GM12865 (cell line): ENCODE measurements around the gene RUNX2.
A peak's percentile ranks its signal among the peaks of the same experiment; 100 is the strongest.

Source experiments
- DNase-seq: peaks from one replicate; pipeline ENCODE4 v3.0.0; 2010; ENCODE audit warnings: low read depth
- H3K4me3 ChIP-seq: 2 replicates; pipeline ENCODE4 v1.5.1; 2011; ENCODE audit warnings: mild to moderate bottlenecking, low read depth, low read length, control low read depth
- TF ChIP-seq, protein P1 (sequence below): IDR thresholded peaks from 2 replicates; pipeline ENCODE4 v1.5.1; 2011; ENCODE audit warnings: low read length, control low read depth, low read depth, inconsistent platforms; ENCODE audit not compliant: insufficient read depth; ENCODE audit errors: missing control alignments

Gene RUNX2

DNA sequence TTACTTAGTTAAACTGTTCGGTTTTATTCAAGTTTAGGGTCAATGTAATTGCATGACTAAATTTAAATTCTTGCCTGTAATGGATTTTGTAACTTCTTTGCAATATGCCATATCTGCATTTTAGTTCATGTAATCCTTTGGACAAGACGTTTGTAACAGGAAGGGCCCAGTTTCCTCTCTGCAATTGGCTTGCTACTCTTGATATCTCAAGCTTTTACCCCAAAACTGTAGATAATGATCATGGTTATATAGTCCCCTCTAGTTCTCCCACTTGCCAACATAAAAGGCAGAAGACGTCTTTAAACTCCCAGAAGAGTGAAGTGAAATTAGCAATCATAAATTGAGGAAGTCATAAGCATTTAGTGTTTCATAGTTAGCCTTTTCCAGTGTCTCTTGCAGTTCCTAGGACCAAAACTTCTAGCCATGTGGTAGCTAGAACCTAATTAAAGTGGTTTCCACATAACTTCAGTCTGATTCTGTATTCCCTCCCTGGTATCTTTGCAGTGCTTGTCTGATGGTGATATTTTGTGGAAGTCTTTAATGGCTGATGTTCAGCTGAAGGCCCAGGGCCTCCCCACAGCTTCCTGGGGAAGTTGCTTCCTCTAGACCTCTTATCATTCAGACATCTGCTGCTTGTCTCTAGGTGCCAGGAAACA is 167.4 kb downstream of the RUNX2 start:
- no peak overlapping the region for H3K4me3 ChIP-seq
- DNase-seq, result no peak

DNA sequence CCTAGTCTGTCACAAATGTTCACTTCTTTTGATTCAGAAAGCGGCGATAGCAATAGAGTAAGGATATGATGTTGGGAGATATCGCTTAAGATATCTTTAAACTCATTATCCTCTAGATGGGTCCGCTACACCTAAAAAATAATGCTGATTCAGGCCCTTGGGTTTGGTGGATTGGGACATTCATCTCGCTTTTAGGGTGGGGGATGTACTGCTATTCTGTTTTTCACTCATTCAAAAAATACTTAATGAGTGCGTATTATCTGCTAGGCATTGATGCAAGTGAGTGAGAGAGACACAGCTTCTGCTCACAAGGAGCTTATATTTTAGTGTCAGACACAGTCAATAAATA is 167.9 kb downstream of the RUNX2 start:
- no peak for DNase-seq
- no peak overlapping the region for H3K4me3 ChIP-seq
- TF ChIP-seq, protein P1, sequence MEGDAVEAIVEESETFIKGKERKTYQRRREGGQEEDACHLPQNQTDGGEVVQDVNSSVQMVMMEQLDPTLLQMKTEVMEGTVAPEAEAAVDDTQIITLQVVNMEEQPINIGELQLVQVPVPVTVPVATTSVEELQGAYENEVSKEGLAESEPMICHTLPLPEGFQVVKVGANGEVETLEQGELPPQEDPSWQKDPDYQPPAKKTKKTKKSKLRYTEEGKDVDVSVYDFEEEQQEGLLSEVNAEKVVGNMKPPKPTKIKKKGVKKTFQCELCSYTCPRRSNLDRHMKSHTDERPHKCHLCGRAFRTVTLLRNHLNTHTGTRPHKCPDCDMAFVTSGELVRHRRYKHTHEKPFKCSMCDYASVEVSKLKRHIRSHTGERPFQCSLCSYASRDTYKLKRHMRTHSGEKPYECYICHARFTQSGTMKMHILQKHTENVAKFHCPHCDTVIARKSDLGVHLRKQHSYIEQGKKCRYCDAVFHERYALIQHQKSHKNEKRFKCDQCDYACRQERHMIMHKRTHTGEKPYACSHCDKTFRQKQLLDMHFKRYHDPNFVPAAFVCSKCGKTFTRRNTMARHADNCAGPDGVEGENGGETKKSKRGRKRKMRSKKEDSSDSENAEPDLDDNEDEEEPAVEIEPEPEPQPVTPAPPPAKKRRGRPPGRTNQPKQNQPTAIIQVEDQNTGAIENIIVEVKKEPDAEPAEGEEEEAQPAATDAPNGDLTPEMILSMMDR, result no peak

More for the DNA sequence above, 167.4 kb downstream of the RUNX2 start:
- TF ChIP-seq, protein P1, result no peak

DNA sequence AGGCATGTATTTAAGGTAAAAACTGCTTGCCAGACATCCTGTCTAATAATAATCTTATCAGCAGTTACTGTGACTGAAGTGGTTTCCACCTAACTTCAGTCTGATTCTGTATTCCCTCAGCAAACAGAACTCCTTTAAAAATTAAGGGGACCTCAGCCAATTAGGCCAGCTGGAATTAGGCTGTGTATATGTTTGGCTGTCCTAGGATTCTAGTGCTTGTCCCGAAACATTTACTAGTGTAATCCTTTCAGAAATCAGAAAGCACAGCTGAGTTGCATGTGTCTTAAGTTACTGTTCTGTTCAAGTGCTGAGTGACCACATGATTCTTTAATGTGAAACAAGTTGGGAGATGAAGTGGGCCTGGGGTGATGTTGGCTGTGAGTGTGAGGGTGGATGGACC is 170.5 kb downstream of the RUNX2 start:
- TF ChIP-seq, protein P1, result no peak
- H3K4me3 ChIP-seq, result no peak overlapping the region
- DNase-seq, result no peak

DNA sequence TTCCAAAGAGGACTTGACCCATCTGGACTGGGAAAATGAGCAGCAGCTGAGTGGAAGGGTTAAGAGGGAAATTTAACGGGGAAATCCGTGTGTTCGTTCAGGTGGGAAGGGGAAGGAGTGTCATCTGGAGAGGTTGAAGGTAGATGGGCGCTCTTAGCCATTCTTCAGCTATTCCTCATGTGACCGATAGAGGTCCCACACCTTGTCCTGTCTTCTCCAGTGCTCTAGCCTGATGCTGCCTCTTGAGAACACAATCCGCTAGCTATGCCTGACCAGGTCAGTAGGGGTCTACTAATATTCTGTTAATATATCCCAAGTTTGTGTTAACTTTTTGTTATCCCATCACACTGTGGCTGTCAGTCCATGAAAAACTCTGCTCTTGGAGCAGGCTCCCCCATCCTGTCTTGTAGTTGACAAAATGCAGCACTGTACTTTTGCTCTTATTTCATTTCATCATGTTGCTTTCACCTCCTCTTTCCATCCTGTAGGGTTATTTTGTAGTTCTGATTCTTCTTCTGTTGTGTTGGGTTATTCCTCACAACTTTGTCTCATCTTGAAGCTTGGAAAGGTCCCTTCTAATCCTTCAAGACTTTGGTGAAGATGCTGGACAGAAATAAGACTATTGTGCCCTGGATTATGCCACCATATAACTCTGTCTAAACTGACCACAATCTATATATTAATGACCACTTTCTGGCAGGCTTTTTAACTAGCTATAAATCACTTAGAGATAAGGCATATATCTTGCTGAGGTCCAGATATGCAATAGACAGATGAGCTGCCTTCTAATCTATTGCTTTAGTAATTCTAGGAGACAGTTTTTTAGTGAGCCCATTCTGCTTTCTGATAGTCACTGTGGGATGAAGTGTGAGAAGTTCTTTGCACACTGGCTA is 173.0 kb downstream of the RUNX2 start:
- TF ChIP-seq, protein P1, result peak; percentile 87
- H3K4me3 ChIP-seq, result no peak overlapping the region
- DNase-seq, result peak; percentile 72

DNA sequence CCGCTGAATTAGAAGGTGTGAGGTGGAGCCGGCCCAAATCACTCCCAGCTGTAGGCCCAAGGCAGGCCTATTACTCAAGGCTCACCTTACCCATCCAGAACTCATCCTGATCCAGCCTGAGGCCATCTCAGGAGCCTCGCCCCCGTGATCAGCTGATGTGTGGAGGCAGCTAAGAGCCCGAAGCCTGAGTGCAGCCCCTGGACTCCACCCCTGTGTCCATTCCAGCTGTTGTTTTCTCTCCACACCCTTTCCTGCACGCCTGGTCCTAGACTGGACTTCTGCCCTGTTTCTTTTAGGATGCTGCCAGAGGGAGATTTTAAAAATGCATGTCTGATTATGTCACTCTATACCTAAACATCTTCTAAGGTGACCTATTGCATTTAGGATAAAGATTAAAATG is 174.3 kb downstream of the RUNX2 start:
- TF ChIP-seq, protein P1, result no peak
- no peak overlapping the region for H3K4me3 ChIP-seq
- DNase-seq, result no peak

DNA sequence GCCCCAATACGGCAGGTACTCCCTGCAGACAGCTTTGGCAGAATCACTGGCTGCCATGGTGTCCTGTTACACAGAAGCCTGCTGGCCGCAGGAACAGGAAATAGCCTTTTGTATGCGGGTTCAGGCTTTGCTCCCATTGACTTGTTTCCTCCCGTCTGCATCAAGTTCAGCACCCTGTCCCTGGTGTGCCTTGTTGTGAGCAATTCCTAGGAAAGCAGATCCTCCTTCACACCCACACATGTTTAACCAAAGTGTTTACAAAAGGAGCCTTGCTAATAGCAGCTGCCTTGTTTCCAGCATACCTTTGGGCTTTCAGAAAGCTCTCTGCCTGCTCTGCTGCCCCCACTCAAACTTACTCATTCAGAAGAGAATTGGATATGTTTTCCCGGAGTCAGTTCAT is 176.8 kb downstream of the RUNX2 start:
- no peak overlapping the region for H3K4me3 ChIP-seq
- DNase-seq, result no peak
- TF ChIP-seq, protein P1, result no peak

DNA sequence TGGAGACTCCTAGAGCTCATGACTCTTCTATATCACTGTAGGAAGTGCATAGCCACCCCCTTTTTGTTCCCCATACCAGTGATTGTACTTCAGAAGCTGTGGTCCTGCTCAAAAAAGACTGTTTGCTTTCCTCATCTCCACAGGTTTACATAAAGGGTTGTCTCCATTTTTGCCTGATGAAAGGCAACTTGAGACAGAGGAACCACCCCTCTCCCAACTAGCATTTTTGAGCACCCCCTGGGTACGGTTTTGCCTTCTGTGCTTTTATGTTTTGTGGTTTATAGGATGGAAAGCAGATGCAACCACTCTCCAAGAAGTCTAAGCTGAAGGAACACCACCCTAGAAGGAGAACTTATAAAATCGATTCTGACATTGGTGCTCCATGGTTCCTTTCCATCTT is 177.3 kb downstream of the RUNX2 start:
- no peak overlapping the region for H3K4me3 ChIP-seq
- TF ChIP-seq, protein P1, result no peak
- DNase-seq, result no peak
